ENCODE data around the gene UBLCP1.
A peak's percentile ranks its signal among the peaks of the same experiment; 100 is the strongest.
"Not testable (repeated sequence)": the region's sequence is repeated elsewhere in the genome, so short reads cannot be mapped to it uniquely, and the experiment has no call there.

UBLCP1 gene
- 21.8 reads per million, percentile 48 among the genes with 10 or more reads in this experiment for total RNA-seq

- DNase-seq: peak; percentile 71
Observed at GRCh38 chr5:159262859-159263568, at the start of gene UBLCP1. Gene UBLCP1 (plus strand): TSS chr5:159263290. CDS start chr5:159268916, 5,626 bp downstream.

GRCh38 chr5:159214486-159215271 lies 48.4 kb upstream of the UBLCP1 start:
- DNase-seq: no peak

- no peak for DNase-seq
Observed at GRCh38 chr5:159215886-159216285, 47.2 kb upstream of the UBLCP1 start.

- no peak for DNase-seq
Observed at GRCh38 chr5:159216454-159216853, 46.6 kb upstream of the UBLCP1 start.

- no peak for DNase-seq
Observed at GRCh38 chr5:159217236-159217635, 45.9 kb upstream of the UBLCP1 start.

GRCh38 chr5:159218595-159219023 lies 44.5 kb upstream of the UBLCP1 start:
- no peak for DNase-seq

GRCh38 chr5:159220206-159220605 lies 42.9 kb upstream of the UBLCP1 start:
- DNase-seq: no peak

- DNase-seq: no peak
Observed at GRCh38 chr5:159223469-159223868, 39.6 kb upstream of the UBLCP1 start.

- no peak for DNase-seq
Observed at GRCh38 chr5:159224471-159224870, 38.6 kb upstream of the UBLCP1 start.

- DNase-seq: no peak
Observed at GRCh38 chr5:159226451-159226850, 36.6 kb upstream of the UBLCP1 start.

GRCh38 chr5:159227452-159227851 lies 35.6 kb upstream of the UBLCP1 start:
- no peak for DNase-seq

- DNase-seq: not testable (repeated sequence)
Observed at GRCh38 chr5:159228097-159228496, 35.0 kb upstream of the UBLCP1 start.

- no peak for DNase-seq
Observed at GRCh38 chr5:159230657-159231056, 32.4 kb upstream of the UBLCP1 start.

GRCh38 chr5:159231167-159231566 lies 31.9 kb upstream of the UBLCP1 start:
- DNase-seq: no peak

GRCh38 chr5:159235871-159236520 lies 27.1 kb upstream of the UBLCP1 start:
- DNase-seq: not testable (repeated sequence)

- no peak for DNase-seq
Observed at GRCh38 chr5:159240301-159240870, 22.7 kb upstream of the UBLCP1 start.

- no peak for DNase-seq
Observed at GRCh38 chr5:159241946-159242552, 21.0 kb upstream of the UBLCP1 start.

- DNase-seq: no peak
Observed at GRCh38 chr5:159242656-159243055, 20.4 kb upstream of the UBLCP1 start.

GRCh38 chr5:159243385-159243784 lies 19.7 kb upstream of the UBLCP1 start:
- DNase-seq: no peak

GRCh38 chr5:159244163-159244562 lies 18.9 kb upstream of the UBLCP1 start:
- no peak for DNase-seq

- no peak for DNase-seq
Observed at GRCh38 chr5:159244890-159245289, 18.2 kb upstream of the UBLCP1 start.

GRCh38 chr5:159249158-159249557 lies 13.9 kb upstream of the UBLCP1 start:
- DNase-seq: no peak

- no peak for DNase-seq
Observed at GRCh38 chr5:159252195-159252594, 10.9 kb upstream of the UBLCP1 start.

All from effector CD4-positive, alpha-beta T cell (primary cell).